Cerebellar nuclear complex (tissue), 1 donor: Measurements from ENCODE around the gene GORAB.

Experiments used
- DNase-seq, 2 experiments: peaks; one replicate each; lab custom pipeline; 2025; lab: John Stamatoyannopoulos, UW

The GORAB gene

DNA sequence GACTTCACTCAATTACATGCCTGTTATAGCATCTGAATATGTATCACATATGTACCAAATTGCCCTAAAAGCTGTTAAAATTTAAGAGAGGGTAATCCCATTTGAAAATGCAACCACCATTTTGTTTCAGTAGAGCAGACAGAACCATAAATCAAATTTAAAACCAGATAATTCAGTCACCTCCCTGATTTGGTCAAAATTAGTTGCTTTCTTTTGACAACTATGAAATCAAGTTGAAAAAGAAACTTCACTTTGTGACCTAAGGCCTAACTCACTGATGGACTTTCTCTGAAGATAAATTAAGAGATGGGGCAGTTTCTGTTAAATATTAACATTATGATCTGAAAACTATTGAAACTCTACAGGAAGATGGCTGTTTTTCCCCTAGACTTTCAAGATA, 6.7 kb downstream of the GORAB start:
- DNase-seq: no peak

DNA sequence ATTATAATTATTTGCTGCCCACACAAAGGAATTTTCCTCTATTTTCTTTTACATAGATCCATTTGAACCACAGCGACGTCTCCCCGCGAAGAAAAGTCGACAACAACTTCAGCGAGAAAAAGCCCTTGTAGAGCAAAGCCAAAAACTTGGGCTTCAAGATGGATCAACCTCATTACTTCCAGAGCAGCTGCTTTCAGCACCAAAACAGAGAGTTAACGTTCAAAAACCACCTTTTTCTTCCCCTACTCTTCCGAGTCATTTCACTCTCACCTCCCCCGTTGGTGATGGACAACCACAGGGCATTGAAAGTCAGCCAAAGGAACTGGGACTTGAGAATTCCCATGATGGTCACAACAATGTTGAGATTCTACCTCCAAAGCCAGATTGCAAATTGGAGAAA, 7.2 kb downstream of the GORAB start:
- DNase-seq: no peak

GRCh38 chr1:170544624-170545023, 12.7 kb downstream of the GORAB start:
- DNase-seq: no peak

- no peak for DNase-seq
These were observed 13.5 kb downstream of the GORAB start for GRCh38 chr1:170545476-170545875.

- no peak for DNase-seq
These were observed 15.3 kb downstream of the GORAB start for GRCh38 chr1:170547255-170547654.

- DNase-seq: no peak
These were observed 16.5 kb downstream of the GORAB start for GRCh38 chr1:170548497-170548896.

GRCh38 chr1:170555370-170555769, 23.4 kb downstream of the GORAB start:
- DNase-seq: no peak

DNA sequence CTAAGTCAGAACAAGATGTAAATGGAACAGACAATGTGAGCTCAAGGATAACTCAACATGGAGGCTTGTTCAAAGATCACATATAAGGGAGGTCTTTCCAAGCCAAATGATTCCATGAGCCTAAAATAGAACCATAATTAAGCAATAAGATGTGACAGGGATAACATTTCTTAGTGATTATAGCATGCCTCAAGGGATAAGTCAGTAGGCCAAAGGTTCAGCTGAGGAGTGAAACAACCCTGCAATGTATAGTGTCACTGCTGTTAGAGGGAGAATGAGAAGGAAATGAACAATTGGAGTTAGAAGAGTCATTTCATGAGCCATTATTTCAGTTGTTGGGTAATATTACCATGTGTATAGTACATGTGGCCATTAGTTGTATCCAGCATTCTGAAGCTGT, 25.0 kb downstream of the GORAB start:
- DNase-seq: no peak

- no peak for DNase-seq
These were observed 26.8 kb downstream of the GORAB start for GRCh38 chr1:170558731-170559130.

DNA sequence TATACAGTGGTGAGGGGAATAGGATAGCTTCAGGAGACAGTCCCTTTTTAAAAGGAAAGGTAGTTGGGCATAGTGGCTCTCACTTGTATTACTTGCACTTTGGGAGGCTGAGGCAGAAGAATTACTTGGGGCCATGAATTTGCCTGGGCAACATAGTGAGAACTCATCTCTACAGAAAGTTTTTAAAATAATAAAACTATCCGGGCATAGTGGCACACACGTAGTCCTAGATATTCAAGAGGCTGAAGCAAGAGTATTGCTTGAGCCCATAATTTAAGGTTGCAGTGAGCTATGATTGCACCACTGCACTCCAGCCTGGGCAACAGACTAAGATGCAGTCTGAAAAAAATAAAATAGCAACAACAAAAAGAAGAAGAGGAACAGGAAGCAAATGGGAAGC, 27.2 kb downstream of the GORAB start:
- no peak for DNase-seq

GRCh38 chr1:170560681-170561285, 28.8 kb downstream of the GORAB start:
- DNase-seq: no peak

- no peak for DNase-seq
These were observed 30.8 kb downstream of the GORAB start for GRCh38 chr1:170562646-170563338.

- no peak for DNase-seq
These were observed 35.2 kb downstream of the GORAB start for GRCh38 chr1:170567214-170567613.

- no peak for DNase-seq
These were observed 36.2 kb downstream of the GORAB start for GRCh38 chr1:170568197-170568596.

GRCh38 chr1:170576980-170577379, 45.0 kb downstream of the GORAB start:
- DNase-seq: no peak

DNA sequence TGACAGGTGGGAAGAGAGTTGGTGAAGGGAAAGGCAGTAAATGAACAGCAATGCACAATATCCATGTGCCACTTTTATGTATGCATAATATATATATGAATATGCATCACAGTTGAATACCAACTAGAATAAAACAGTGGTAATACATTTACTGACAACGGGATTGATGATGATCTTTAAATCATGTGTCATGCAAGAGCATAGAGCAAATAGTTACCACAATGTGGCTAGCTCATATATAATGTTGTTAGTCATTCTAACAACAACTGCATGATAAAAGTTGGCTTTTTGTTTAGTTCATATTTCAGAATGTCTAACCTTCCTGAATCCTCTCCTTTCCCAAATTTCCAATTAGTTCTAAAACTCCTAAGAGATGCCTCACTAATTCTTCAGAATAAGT, 46.4 kb downstream of the GORAB start:
- no peak for DNase-seq

DNA sequence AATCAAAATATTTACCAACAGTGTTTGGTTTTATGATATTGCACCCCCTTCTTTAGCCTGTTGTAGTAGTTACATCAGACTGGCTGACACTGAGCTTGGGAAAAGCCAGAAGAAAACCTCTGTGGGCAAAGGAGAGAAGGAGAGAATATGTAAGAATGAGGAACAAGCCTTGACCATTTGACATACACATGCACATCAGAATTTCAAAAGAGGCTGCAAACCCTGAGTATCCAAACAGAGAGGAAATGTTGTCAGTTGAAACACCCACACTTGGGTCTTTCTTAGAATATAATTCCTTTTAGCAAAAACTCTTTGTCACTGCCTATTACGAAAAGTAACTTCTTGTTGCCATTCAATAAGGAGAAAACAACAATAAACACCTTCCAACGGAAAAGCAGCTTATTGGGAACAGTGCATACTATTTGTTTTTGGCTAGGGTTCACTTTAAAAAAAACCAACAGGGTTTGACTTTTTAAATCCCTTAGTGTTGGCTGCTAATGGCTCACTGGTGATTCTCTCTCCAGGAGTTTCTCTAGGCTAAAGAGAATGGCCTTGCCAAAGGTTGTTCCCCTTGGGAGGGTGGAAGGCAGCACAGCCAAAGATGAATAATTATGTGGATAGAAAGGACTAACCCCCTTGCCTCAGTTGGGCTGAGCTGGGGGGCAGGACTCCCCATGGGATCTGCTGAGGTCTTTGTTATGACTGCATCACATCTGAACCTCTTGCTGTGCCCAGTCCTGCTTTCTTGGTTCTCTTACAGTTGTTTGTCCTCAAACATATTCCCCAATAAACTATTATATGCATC, 48.9 kb downstream of the GORAB start:
- DNase-seq: no peak

DNA sequence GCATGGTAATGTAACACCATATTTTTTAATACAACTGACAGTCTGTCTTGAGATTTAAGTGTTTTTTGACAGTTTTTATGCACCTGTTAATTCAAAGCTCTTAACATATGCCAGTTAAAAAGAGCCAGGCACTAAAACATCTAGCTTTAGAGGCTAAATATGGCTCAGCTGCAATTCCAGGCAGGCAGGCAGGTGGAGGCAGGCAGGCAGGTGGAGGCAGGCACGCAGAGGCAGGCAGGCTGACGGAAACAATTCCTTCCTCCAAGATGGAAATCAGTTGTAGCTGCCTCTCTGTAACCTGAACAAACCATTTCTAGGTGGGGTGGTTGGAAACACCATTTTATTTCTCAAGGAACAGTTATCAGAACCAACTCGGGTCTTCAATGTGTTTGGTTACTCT, 51.2 kb downstream of the GORAB start:
- DNase-seq: no peak

DNA sequence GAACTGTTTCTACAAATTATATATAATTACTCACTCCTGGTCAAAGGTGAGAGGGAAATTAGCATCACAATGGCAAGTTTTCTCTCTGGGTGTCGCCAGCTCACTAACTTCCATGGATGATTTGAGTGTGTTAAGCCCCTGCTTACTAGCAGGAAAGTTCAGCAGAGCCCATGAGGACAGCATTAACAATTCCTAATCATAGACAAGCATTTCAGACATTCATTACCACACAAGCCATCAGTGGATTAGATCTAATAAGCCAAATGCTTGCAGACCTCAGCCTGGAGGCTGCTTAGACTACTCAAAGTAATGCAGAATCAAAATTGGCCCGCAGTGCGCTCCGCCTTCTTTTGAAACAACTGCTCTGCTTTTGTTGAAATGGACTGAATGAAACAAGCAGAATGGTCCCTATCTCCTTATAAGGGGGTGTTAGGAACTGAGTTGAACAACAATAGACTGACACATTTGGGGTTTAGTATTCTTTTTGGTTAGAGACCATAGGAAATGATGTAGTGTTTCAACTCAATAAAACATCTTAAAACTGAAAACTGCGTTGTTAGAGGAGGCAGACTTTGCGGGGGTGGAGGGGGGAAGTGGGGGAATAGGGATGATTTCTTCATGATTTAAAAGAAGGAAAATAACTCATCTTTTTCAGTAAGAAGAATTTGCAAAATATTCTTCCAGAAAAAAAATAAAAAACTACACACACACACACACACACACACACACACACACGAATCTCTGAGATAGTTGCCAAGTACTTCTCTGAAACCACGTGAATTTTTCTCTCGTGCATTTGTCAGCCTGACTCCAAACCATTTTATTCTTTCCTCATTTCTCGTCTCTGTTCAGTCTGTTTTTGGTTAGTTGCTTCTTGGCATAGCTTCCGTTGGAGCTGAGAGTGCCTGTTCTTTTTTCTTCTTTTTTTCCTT, 54.6 kb downstream of the GORAB start:
- DNase-seq: no peak

GRCh38 chr1:170587253-170587593, 55.3 kb downstream of the GORAB start:
- no peak for DNase-seq

GRCh38 chr1:170590921-170591705, 59.1 kb downstream of the GORAB start:
- DNase-seq: no peak
